Activated T-helper 2 cell treated with anti-CD3 and anti-CD28 coated beads, Interferon-gamma antibody, Interleukin-2, Interleukin-4, amounts not matched to agents 10 μg/mL and 5 μg/mL and 100 μg/mL, durations not matched to agents 14 hours and 24 hours and 36 hours (primary cell): ENCODE results near the gene AGER. TPM values are rescaled to one million over a fixed set of nuclear protein-coding genes. Genes with fewer than 3 reads are reported as not detected.
A peak's percentile ranks its signal among the peaks of the same experiment; 100 is the strongest.
"Not testable (repeated sequence)": the region's sequence is repeated elsewhere in the genome, so short reads cannot be mapped to it uniquely, and the experiment has no call there.

Source experiments
- DNase-seq: peaks from one replicate; pipeline ENCODE4 v3.0.0; 2021; ENCODE audit warnings: low spot score
- H3K27ac Mint-ChIP-seq: one replicate; pipeline ENCODE4 v1.8.0; 2021; ENCODE audit warnings: mixed read lengths
- H3K27me3 Mint-ChIP-seq: one replicate; pipeline ENCODE4 v1.8.0; 2021; ENCODE audit warnings: low read depth, mixed read lengths
- H3K36me3 Mint-ChIP-seq: one replicate; pipeline ENCODE4 v1.8.0; 2021; ENCODE audit warnings: low read depth, mixed read lengths
- H3K4me1 Mint-ChIP-seq: one replicate; pipeline ENCODE4 v1.8.0; 2021; ENCODE audit warnings: low read depth, mixed read lengths
- H3K4me3 Mint-ChIP-seq: one replicate; pipeline ENCODE4 v1.8.0; 2021; ENCODE audit warnings: low read depth, mild to moderate bottlenecking, moderate library complexity, mixed read lengths
- H3K9me3 Mint-ChIP-seq: one replicate; pipeline ENCODE4 v1.8.0; 2021; ENCODE audit warnings: mixed read lengths
- intact Hi-C: fragments of 100-400 bp; cut with micrococcal nuclease; formaldehyde crosslinking; loops from one replicate; pipeline ENCODE4 v1.15.1; 2023
- total RNA-seq: library from RNA; stranded (reverse); gene quantifications from 2 replicates; pipeline ENCODE4 v1.2.3, GENCODE V29; 2022

AGER gene
- total RNA-seq, 1 donor from 2014 or later: 20.9 TPM

DNA sequence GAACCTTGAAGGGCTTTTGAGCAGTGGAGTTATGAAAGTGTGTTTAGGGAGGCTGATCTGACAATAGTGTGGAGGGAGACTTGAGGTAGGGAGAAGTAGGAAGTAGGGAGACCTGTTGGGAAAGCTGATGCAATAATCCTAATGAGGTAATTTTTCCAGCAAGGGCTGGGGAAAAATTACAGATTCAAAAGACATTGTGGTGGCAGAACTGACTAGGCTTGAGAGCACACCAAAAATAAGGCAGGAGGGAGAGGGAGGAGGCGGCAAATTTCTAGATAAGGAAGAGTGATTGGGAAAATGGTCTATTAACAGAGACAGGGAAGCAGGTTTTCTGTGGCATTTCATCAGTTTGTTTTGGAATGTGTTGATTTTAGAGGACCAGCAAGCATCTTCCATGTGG is 37.8 kb downstream of the AGER start:
- H3K36me3 Mint-ChIP-seq: no peaks in the 10 kb centered on the region
- no peak for DNase-seq
- intact Hi-C loops: no loop called here
- peaks cover 48% of the 10 kb centered on the region for H3K27me3 Mint-ChIP-seq
- H3K9me3 Mint-ChIP-seq: no peaks in the 10 kb centered on the region
- no peak overlapping the region for H3K4me3 Mint-ChIP-seq
- H3K4me1 Mint-ChIP-seq: peaks cover 13% of the 10 kb centered on the region
- H3K27ac Mint-ChIP-seq: no peak overlapping the region

DNA sequence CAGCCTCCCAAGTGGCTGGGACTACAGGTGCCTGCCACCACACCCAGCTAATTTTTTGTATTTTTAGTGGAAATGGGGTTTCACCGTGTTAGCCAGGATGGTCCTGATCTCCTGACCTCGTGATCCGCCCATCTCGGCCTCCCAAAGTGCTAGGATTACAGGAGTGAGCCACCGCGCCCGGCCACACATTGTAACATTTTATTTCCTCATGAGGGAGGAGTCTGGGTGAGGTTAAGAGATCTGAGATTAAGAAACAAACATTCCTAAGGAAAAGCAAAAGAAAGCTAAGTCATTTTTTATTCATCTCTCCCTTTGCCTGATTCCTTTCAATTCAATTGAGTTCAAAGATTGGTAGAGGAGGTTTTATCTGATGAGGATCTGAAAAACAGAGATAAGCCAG is 39.8 kb downstream of the AGER start:
- Mint-ChIP-seq H3K27me3 (peaks cover 40% of the 10 kb centered on the region), H3K4me1 (peaks cover 10% of the 10 kb centered on the region)
- intact Hi-C loops, H3K36me3 Mint-ChIP-seq, H3K4me3 Mint-ChIP-seq, H3K27ac Mint-ChIP-seq, H3K9me3 Mint-ChIP-seq, DNase-seq: not testable (repeated sequence)

DNA sequence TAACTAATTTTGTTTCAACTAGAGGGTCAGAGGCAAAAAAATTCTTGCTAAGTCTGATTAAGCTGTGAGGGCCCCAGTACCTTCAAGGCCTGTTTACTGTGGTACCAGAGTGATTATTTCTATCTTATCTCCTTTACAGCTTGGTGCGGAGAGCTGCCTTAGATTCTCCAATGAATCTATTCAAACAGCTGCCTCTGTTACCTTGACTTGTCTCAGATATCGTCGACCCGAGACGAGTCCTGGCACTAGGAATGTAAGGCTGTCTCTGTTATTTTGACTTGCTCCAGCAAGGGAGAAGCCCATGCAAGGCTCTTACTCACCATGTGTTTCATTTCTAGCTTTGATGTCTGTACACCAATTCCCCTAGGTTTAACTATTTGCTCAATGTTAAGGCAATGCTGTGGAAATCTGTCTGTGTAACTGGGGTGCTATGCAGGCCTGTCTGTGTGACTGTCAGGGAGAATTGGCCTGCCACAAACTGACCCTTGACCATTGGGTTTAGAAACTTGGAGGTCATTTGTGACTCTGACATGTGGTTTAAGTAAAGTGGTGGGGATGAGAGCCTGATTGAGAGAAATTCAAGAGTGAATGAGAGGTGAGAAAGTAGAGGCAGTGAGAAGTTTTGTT is 43.5 kb downstream of the AGER start:
- H3K4me3 Mint-ChIP-seq: no peak overlapping the region
- H3K4me1 Mint-ChIP-seq: no peaks in the 10 kb centered on the region
- no peaks in the 10 kb centered on the region for H3K36me3 Mint-ChIP-seq
- no peak for DNase-seq
- H3K27ac Mint-ChIP-seq: no peak overlapping the region
- intact Hi-C loops: no loop called here
- peaks cover 10% of the 10 kb centered on the region for H3K27me3 Mint-ChIP-seq
- no peaks in the 10 kb centered on the region for H3K9me3 Mint-ChIP-seq

DNA sequence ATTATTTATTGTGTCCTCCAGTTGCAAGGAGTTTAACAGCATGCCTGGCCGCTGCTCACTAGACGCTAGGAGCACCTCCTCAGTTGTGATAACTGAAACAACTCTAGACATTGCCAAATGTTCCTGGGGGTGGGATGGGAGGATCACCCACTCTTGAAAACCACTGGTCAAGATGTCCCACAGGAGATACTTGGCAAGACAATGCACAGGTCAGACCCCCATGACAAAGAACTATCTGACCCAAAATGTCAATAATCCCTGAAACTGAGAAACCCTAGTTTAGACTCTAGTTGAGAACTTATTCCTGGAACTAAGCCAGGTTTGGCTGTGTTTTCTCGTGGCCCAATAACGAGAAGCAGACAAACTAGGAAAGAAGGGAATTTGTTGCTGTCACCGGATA is 44.5 kb downstream of the AGER start:
- H3K27ac Mint-ChIP-seq: no peak overlapping the region
- no peaks in the 10 kb centered on the region for H3K36me3 Mint-ChIP-seq
- no peaks in the 10 kb centered on the region for H3K4me1 Mint-ChIP-seq
- H3K27me3 Mint-ChIP-seq: peaks cover 13% of the 10 kb centered on the region
- no peaks in the 10 kb centered on the region for H3K9me3 Mint-ChIP-seq
- intact Hi-C loops: no loop called here
- no peak for DNase-seq
- no peak overlapping the region for H3K4me3 Mint-ChIP-seq

DNA sequence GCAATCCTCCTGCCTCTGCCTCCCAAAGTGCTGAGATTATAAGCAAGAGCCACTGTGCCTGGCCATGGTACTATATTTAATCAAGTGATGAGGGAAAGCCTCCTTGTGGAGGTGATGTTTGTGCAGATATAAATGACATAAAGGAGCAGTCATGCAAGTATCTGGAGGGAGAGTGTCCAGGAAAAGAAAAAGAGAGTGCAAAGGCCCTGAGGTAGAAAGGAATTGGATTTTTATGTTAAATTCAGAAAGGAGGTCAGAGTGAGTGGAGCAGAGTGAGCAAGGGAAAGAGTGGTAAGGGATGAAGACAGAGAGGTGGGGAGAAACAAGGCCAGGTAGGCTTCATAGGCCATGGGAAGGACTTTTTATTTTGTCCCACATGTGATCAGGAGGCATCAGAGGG is 46.6 kb downstream of the AGER start:
- no peak overlapping the region for H3K4me3 Mint-ChIP-seq
- no peak for DNase-seq
- H3K27me3 Mint-ChIP-seq: peaks cover 15% of the 10 kb centered on the region
- H3K36me3 Mint-ChIP-seq: no peaks in the 10 kb centered on the region
- no peaks in the 10 kb centered on the region for H3K4me1 Mint-ChIP-seq
- H3K9me3 Mint-ChIP-seq: no peaks in the 10 kb centered on the region
- H3K27ac Mint-ChIP-seq: no peak overlapping the region
- intact Hi-C loops: no loop called here

DNA sequence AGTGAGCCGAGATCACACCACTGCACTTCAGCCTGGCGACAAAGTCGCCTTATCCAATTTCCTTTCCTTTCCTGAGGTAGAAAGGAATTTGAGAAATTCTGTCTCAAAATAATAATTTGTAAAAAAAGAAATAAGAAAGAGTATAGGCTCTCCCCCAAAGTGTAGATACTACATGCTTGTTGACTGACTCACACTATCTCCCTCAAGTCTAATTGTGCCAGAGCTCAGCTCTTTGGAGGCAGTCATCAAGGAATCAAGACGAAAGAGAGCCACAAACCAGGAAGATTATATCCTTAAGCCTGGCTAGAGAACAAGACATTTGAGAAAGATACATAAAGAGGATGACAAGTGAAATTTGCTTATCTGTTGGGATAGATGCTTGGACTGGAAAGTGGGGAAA is 50.3 kb downstream of the AGER start:
- peaks cover 13% of the 10 kb centered on the region for H3K4me1 Mint-ChIP-seq
- intact Hi-C loops: no loop called here
- no peaks in the 10 kb centered on the region for H3K9me3 Mint-ChIP-seq
- H3K36me3 Mint-ChIP-seq: no peaks in the 10 kb centered on the region
- H3K4me3 Mint-ChIP-seq: no peak overlapping the region
- peaks cover 7% of the 10 kb centered on the region for H3K27me3 Mint-ChIP-seq
- H3K27ac Mint-ChIP-seq: no peak overlapping the region
- no peak for DNase-seq

DNA sequence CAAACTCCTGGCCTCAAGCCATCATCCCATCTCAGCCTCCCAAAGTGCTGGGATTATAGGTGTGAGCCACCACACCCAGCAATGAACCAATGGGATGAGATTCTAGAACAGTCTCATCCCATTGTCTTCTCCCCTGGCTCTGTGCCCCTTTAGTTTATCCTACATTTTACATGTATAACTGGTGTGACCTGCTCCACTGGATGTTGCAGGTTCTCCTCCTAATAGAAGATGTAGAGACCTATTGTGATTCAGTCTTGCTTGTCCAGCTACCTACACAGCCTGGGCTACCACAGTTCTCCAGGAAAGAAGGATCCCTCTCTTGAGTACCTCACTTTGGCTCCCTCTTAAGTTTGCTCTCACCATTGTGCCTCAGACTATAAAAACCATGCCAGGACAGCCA is 51.9 kb downstream of the AGER start:
- H3K27me3 Mint-ChIP-seq: peaks cover 7% of the 10 kb centered on the region
- H3K36me3 Mint-ChIP-seq: no peaks in the 10 kb centered on the region
- DNase-seq: no peak
- intact Hi-C loops: no loop called here
- no peak overlapping the region for H3K27ac Mint-ChIP-seq
- no peaks in the 10 kb centered on the region for H3K9me3 Mint-ChIP-seq
- peaks cover 22% of the 10 kb centered on the region for H3K4me1 Mint-ChIP-seq
- peak overlapping the region; percentile 30 for H3K4me3 Mint-ChIP-seq

DNA sequence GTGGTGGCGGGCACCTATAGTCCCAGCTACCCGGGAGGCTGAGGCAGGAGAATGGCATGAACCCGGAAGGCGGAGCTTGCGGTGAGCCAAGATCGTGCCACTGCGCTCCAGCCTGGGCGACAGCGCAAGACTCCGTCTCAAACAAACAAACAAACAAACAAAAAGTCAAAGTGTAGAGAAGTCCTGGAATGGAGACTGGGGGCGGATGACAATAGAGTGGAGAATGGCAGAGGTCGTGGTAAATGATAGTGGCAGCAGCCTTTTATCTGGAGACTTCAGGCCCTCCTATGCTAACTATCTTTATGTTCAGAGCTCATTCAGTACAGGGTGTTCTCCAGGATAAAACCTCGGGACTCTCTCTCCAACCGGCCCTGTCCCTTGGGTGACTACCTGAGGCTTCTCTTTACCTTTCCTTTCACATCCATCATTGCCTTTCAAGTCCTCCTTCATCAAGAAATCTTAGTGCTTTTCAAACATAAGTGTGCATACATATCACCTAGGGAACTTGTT is 52.6 kb downstream of the AGER start:
- intact Hi-C loops: no loop called here
- H3K27ac Mint-ChIP-seq: no peak overlapping the region
- no peaks in the 10 kb centered on the region for H3K9me3 Mint-ChIP-seq
- peaks cover 7% of the 10 kb centered on the region for H3K27me3 Mint-ChIP-seq
- H3K36me3 Mint-ChIP-seq: peaks cover 6% of the 10 kb centered on the region
- H3K4me1 Mint-ChIP-seq: peaks cover 28% of the 10 kb centered on the region
- no peak for DNase-seq
- peak overlapping the region; percentile 6 for H3K4me3 Mint-ChIP-seq

Other genes starting within 250 kb of the AGER start
- 0.16 TPM in 1 of 2 replicates, not detected in the other for gene CFB, start 238.2 kb downstream of the AGER start, total RNA-seq
- 81.2 and 82.0 TPM in 2 replicates for gene NELFE, start 225.3 kb downstream of the AGER start, total RNA-seq
- 93.7 and 99.5 TPM in 2 replicates for gene SKIC2, start 225.1 kb downstream of the AGER start, total RNA-seq
- 15.7 and 16.6 TPM in 2 replicates for gene DXO, start 212.1 kb downstream of the AGER start, total RNA-seq
- gene C4A, start 202.2 kb downstream of the AGER start, total RNA-seq: 2.6 and 3.1 TPM in 2 replicates
- gene C4B, start 169.5 kb downstream of the AGER start, total RNA-seq: 2.9 and 4.2 TPM in 2 replicates
- 0.25 and 0.39 TPM in 2 replicates for gene CYP21A2, start 145.8 kb downstream of the AGER start, total RNA-seq
- 4.3 and 5.0 TPM in 2 replicates for gene TNXB, start 74.9 kb downstream of the AGER start, total RNA-seq
- 86.9 and 91.2 TPM in 2 replicates for gene ATF6B, start 56.0 kb downstream of the AGER start, total RNA-seq
- gene FKBPL, start 54.0 kb downstream of the AGER start, total RNA-seq: 5.0 and 5.8 TPM in 2 replicates
- 0.27 TPM in 1 of 2 replicates, not detected in the other for gene PRRT1, start 32.3 kb downstream of the AGER start, total RNA-seq
- 11.5 and 12.7 TPM in 2 replicates for gene PPT2, start 30.1 kb downstream of the AGER start, total RNA-seq
- gene EGFL8, start 19.7 kb downstream of the AGER start, total RNA-seq: 9.5 and 11.5 TPM in 2 replicates
- 32.0 and 32.9 TPM in 2 replicates for gene AGPAT1, start 8.2 kb downstream of the AGER start, total RNA-seq
- gene RNF5, start 5.8 kb downstream of the AGER start, total RNA-seq: 61.9 and 63.8 TPM in 2 replicates
- gene PBX2, start 5.9 kb upstream of the AGER start, total RNA-seq: 80.8 and 85.2 TPM in 2 replicates
- 84.2 and 90.7 TPM in 2 replicates for gene GPSM3, start 8.4 kb upstream of the AGER start, total RNA-seq
- 0.48 and 0.52 TPM in 2 replicates for gene NOTCH4, start 39.8 kb upstream of the AGER start, total RNA-seq
- gene TSBP1, start 187.7 kb upstream of the AGER start, total RNA-seq: not detected in 2 replicates
- gene BTNL2, start 222.9 kb upstream of the AGER start, total RNA-seq: not detected in 2 replicates